GF-D8 (cell line): ENCODE data around the gene CMTM3.
A peak's percentile ranks its signal among the peaks of the same experiment; 100 is the strongest.
"Not testable (repeated sequence)": the region's sequence is repeated elsewhere in the genome, so short reads cannot be mapped to it uniquely, and the experiment has no call there.

ENCODE experiments used
- DNase-seq: peaks from one replicate; lab custom pipeline; 2025; lab: John Stamatoyannopoulos, UW

The CMTM3 gene

DNA sequence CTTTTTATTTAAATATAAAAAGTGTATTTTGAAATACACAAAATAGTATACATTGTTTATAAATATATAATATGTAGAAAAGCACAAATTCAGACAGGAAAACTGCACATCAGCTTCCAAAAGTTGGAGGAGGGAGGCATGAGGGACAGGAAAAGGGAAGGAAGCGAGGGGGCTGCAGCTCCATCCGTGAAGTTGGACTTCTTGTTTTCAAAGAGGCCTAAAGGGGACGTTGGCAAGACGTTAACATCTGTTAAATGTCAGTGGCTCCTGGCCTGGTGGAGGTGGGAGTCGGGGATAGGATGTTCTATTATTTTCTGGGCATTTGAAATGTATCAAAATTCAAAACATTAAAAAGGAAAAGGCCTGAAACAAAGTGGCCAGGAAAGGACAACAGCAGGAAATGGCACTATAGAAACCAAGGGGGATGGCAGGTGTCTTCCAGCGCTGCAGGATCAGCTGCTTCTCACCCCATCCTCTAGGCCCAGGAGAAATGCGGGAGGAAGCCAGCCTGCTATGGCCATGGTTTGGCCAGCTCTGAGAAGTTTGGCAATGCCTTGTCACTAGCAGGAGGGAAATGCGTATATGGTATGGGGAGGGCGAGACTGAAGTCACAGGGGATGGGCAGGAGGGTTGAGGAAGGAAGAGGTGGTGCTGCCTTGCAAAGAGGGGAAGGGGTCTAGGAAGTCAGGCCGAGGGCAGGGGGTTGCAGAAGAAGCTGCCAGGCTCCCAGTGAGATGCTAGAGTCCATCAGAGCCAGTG is 18.8 kb upstream of the CMTM3 start:
- peak; percentile 73 for DNase-seq

GRCh38 chr16:66587881-66588600 is 16.5 kb upstream of the CMTM3 start:
- no peak for DNase-seq

GRCh38 chr16:66588981-66589713 is 15.4 kb upstream of the CMTM3 start:
- peak; percentile 63 for DNase-seq

DNA sequence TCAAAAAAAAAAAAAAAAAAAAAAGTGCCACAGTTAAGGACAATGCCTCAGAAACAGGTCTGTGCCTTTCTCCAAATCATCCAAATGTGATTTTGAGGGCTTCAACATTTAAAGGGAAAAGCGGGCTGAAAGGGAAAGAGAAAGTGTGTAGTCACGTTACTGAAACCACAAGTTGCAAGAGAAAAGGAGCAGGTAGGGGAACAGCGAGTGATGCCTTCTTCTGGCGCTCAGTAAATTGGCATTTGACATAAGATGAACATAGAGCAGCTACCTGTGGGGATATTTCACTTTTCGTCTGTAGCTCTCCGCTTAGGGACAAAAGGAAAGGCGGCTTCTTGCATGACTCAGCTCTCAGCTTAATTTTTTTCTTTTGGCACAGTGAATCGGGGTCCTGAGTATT is 14.2 kb upstream of the CMTM3 start:
- no peak for DNase-seq

GRCh38 chr16:66591018-66591417 is 13.5 kb upstream of the CMTM3 start:
- no peak for DNase-seq

DNA sequence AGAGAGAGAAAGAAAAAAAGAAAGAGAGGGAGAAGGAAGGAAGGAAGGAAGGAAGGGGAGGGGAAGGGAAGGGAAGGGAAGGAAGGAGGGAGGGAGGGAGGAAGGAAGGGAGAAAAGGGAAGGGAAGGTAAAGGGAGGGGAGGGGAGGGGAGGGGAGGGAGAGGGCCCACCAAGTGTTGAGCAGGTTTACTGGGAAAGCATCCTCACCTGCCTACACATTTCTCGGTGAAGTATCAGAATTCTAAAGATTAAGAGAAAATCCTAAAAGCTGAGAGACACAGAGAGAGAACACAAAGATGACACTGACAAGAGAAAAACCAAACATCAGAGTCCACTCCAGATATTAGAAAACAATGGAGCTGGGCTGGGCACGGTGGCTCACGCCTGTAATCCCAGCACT is 12.3 kb upstream of the CMTM3 start:
- no peak for DNase-seq

- no peak for DNase-seq
Measured at GRCh38 chr16:66592814-66593213, 11.7 kb upstream of the CMTM3 start.

DNA sequence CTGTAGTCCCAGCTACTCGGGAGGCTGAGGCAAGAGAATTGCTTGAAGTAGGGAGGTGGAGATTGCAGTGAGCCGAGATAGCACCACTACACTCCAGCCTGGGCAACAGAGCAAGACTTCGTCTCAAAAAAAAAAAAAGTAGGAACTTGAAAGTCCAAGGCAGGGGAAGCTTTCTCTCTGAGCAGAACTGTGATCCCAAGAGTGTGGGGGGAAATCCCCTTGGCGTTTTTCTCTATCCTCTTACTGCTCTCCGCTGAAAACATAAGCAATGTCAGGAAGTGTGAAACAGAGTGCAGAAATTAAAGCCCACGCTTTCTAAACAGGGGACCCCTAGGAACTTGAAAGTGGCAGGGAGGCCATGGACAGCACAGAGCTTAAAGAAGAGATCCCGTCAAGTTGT is 9.8 kb upstream of the CMTM3 start:
- no peak for DNase-seq

- DNase-seq = not testable (repeated sequence)
Measured at GRCh38 chr16:66596559-66596958, 7.9 kb upstream of the CMTM3 start.

GRCh38 chr16:66596986-66597848 is 7.3 kb upstream of the CMTM3 start:
- no peak for DNase-seq

DNA sequence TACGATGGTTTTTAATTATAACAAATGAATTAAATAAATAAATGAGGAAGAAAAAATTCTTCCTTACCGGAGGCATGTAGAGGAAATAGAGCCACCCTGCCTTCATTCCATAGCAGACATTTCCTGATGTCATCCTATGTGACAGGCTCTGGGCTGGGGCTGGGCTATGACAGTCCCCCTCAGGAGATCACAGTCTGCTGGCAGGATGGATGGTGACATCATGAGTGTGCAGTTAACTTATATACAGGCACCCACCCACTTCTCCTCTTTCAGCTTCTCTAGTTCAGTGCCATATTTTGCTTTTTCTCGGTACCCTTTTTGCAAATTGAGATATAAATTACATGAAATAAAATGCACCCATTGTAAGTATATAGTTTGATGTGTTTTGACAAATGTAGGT is 6.4 kb upstream of the CMTM3 start:
- DNase-seq = no peak

GRCh38 chr16:66599726-66600125 is 4.8 kb upstream of the CMTM3 start:
- DNase-seq = no peak

DNA sequence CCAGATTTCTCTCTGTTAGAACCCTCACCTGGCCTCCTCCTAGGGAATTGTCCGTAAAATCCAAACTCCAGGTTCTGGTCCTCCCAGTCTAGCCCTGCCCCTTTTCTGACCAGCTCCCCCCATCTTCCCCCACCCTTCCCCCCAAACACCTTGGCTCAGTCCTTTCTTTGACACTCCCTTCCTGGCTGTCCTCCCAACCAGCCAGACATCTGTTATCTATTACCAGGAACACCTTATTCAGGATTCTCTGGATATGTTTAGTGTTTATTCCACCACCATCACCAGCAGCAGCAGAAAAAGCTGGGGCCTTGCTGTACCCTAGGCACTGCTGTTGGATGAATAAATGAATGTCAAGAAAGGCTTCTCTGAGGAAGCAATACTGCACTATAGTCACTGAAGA is 4.0 kb upstream of the CMTM3 start:
- DNase-seq = no peak

- no peak for DNase-seq
Measured at GRCh38 chr16:66601471-66601870, 3.0 kb upstream of the CMTM3 start.

DNA sequence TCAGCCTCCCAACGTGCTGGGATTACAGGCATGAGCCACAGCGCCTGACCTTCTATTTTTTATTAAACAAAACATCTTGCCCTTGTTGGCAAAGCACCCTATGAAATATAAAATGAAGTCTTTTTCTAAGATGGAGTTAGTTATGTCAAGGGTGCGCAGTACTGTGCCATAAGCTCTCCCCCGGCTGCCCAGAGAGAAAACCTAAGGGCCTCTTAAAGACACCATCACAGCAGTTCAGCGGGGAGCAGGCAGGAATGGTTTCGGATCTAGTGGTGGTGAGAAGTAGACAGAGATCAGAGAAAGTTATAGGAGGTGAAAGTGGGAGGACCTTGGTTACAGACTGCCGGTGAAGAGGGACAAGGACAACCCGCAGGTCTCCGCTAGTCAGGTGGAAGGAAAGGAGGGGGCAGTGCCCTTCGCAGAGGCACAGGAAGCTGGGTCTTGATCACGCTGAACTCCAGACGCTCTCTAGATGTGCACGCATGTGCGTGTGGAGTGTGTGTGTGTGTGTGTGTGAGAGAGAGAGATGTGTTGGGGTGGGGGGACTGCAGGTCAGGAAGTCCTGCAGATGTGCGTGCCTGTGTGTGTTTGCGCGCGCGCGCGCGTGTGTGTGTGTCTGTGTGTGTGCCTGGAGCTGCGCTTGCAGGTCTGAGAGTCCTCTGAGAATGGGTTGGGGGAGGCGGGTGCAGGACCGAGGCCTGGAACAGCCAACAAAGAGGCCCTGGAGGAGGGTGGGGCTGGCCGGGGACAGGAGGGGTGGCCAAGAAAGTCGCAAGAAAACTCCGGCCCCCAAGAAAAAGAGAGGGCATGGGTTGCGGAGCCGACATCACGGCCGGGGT is 748 bp upstream of the CMTM3 start:
- peak; percentile 60 for DNase-seq

GRCh38 chr16:66605177-66605978 is 874 bp downstream of the CMTM3 start:
- no peak for DNase-seq

GRCh38 chr16:66605979-66606751 is 1.7 kb downstream of the CMTM3 start:
- no peak for DNase-seq

DNA sequence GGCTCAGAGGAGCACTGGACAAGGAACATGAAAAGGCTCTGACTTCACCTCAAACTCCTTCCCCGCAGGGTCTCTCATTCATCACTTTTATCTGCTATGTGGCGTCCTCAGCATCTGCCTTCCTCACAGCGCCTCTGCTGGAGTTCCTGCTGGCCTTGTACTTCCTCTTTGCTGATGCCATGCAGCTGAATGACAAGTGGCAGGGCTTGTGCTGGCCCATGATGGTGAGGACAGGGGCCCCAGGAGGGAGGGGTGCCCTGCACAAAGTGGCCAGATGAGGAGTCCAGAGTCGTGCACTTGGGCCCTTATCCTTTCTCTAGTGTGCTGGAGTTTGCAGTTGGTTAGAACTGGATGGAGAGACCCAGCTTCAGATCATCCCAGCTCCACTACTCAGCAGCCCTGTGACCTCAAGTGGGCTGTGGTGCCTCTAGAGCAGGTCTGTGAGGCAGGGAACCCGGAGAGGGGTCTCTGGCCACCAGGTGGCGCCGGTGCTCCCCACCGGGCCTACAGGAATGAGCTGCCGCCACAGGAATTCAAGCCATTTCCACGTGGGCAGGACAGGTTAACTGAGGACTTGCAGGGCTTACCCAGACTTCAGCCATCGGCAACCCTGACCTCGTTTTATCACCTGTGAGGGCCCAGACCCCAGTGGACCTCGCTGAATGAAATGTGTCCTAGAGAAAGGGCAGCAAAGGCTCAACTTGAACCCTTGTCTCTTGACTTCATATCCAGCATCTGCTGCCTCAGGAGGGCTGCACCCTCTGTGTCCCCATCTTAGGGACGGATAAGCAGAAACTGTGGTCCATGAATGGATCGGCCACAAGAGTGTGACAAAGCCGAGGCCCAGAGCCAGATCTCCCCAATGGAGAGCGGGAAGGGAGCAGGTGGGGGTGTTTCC is 4.0 kb downstream of the CMTM3 start:
- peak; percentile 54 for DNase-seq
